ENCODE data around the gene DCBLD1. TPM values are rescaled to one million over a fixed set of nuclear protein-coding genes. Genes with fewer than 3 reads are reported as not detected.

DCBLD1 gene
- total RNA-seq, 1 experiment from 2014 or later, result 11.2 TPM

GRCh38 chr6:117494694-117495318, 12.3 kb downstream of the DCBLD1 start:
- H3K4me3 Mint-ChIP-seq, result no peak overlapping the region
- no peaks in the 10 kb centered on the region for H3K36me3 Mint-ChIP-seq

More at GRCh38 chr6:117494694-117495318, 12.3 kb downstream of the DCBLD1 start:
- no peak for TF ChIP-seq ZNF425 (CRISPR knock-in tag; conservative IDR thresholded peaks at IDR 0.05)
- TF ChIP-seq ZBTB43 (CRISPR knock-in tag; IDR thresholded peaks at IDR 0.05), result no peak
- no peak for TF ChIP-seq MAX (CRISPR knock-in tag; IDR thresholded peaks at IDR 0.05)
- TF ChIP-seq FOXK1 (CRISPR knock-in tag; IDR thresholded peaks at IDR 0.05), result no peak
- TF ChIP-seq HMGA2 (CRISPR knock-in tag; IDR thresholded peaks at IDR 0.05), result no peak
- TF ChIP-seq ERG (CRISPR knock-in tag; IDR thresholded peaks at IDR 0.05), result no peak
- no peak for TF ChIP-seq PRDM15 (CRISPR knock-in tag; IDR thresholded peaks at IDR 0.05)
- no peak for TF ChIP-seq ZNF232 (CRISPR knock-in tag; IDR thresholded peaks at IDR 0.05)
- TF ChIP-seq ZNF671 (CRISPR knock-in tag; IDR thresholded peaks at IDR 0.05), result no peak
- TF ChIP-seq ZNF121 (CRISPR knock-in tag; IDR thresholded peaks at IDR 0.05), result no peak
- TF ChIP-seq ETV6 (CRISPR knock-in tag; IDR thresholded peaks at IDR 0.05), result no peak
- no peak for TF ChIP-seq PREB (CRISPR knock-in tag; IDR thresholded peaks at IDR 0.05; ENCODE audit: borderline replicate concordance)
- TF ChIP-seq JUN (CRISPR knock-in tag; IDR thresholded peaks at IDR 0.05), result no peak
- TF ChIP-seq ATF1 (CRISPR knock-in tag; IDR thresholded peaks at IDR 0.05), result no peak
- no peak for TF ChIP-seq ATF3 (CRISPR knock-in tag; conservative IDR thresholded peaks at IDR 0.05)
- no peak for TF ChIP-seq E2F5 (CRISPR knock-in tag; IDR thresholded peaks at IDR 0.05)
- peaks cover 12% of the 10 kb centered on the region; the same call in 1 of the 2 replicates for H3K4me1 Mint-ChIP-seq
- ATAC-seq, result no peak
- DNase-seq (ENCODE audit: low spot score), result no peak
- no peaks in the 10 kb centered on the region for H3K27me3 Mint-ChIP-seq (ENCODE audit: low read depth)
- CTCF ChIA-PET, result no interaction called here
- no peaks in the 10 kb centered on the region for H3K9me3 Mint-ChIP-seq
- H3K27ac Mint-ChIP-seq, result no peak overlapping the region
- POLR2A ChIA-PET, result no interaction called here
